Measurements from ENCODE around the gene CPNE5. TPM values are rescaled to one million over a fixed set of nuclear protein-coding genes. Genes with fewer than 3 reads are reported as not detected.

The CPNE5 gene
- total and polyA plus RNA-seq, 3 donors from 2014 or later = 44.2 to 137 (median 97.8) TPM

- Histone ChIP-seq H3K9me3 (no peaks in the 10 kb centered on the region), H3K27ac (peak overlapping the region; percentile 5 to 27), H3K27me3 (no peaks in the 10 kb centered on the region), H3K4me3 (no peak overlapping the region), H3K4me1 (peaks cover 16% of the 10 kb centered on the region), H3K36me3 (ENCODE audit: low read depth, missing control alignments) (no peaks in the 10 kb centered on the region)
- TF ChIP-seq CTCF (IDR thresholded peaks at IDR 0.05) (no peak), POLR2A (IDR thresholded peaks at IDR 0.05) (no peak)
- DNase-seq = peak; percentile 91
- intact Hi-C loops (cut with DNase I; ENCODE audit: low total_unique reads) = no loop called here
- 69 to 79% methylated on average over 5 of the region's 5 CpGs for WGBS, 2 donors
These were observed 55.5 kb downstream of the CPNE5 start for GRCh38 chr6:36783603-36784375.

GRCh38 chr6:36781669-36782068 is 57.6 kb downstream of the CPNE5 start:
- Histone ChIP-seq H3K27me3 (no peaks in the 10 kb centered on the region), H3K27ac (peak overlapping the region; percentile 31 to 39), H3K4me1 (peaks cover 12% of the 10 kb centered on the region), H3K9me3 (no peaks in the 10 kb centered on the region), H3K4me3 (no peak overlapping the region), H3K36me3 (ENCODE audit: low read depth, missing control alignments) (no peaks in the 10 kb centered on the region)
- DNase-seq = no peak
- intact Hi-C loops (cut with DNase I; ENCODE audit: low total_unique reads) = no loop called here
- TF ChIP-seq POLR2A (IDR thresholded peaks at IDR 0.05) (no peak), CTCF (IDR thresholded peaks at IDR 0.05) (no peak)
- 75 to 86% methylated on average over 7 to 8 of the region's 8 CpGs for WGBS, 2 donors

- intact Hi-C loops (cut with DNase I; ENCODE audit: low total_unique reads) = no loop called here
- no peak for DNase-seq
- no peak for TF ChIP-seq POLR2A (IDR thresholded peaks at IDR 0.05)
- TF ChIP-seq CTCF (IDR thresholded peaks at IDR 0.05) = no peak
- no peaks in the 10 kb centered on the region for H3K9me3 ChIP-seq
- peaks cover 12% of the 10 kb centered on the region for H3K4me1 ChIP-seq
- 73 to 77% methylated on average over 11 of the region's 11 CpGs for WGBS, 2 donors
- H3K27ac ChIP-seq = no peak overlapping the region
- H3K27me3 ChIP-seq = no peaks in the 10 kb centered on the region
- H3K36me3 ChIP-seq (ENCODE audit: low read depth, missing control alignments) = no peaks in the 10 kb centered on the region
- H3K4me3 ChIP-seq = no peak overlapping the region
These were observed 58.6 kb downstream of the CPNE5 start for GRCh38 chr6:36780442-36781177.

GRCh38 chr6:36779227-36779626 is 60.0 kb downstream of the CPNE5 start:
- WGBS, 2 donors = 81 to 95% methylated on average over 4 to 5 of the region's 5 CpGs
- H3K9me3 ChIP-seq = no peaks in the 10 kb centered on the region
- intact Hi-C loops (cut with DNase I; ENCODE audit: low total_unique reads) = no loop called here
- no peak overlapping the region for H3K4me3 ChIP-seq
- peaks cover 5% of the 10 kb centered on the region for H3K4me1 ChIP-seq
- DNase-seq = no peak
- H3K27ac ChIP-seq = no peak overlapping the region
- no peaks in the 10 kb centered on the region for H3K36me3 ChIP-seq (ENCODE audit: low read depth, missing control alignments)
- no peak for TF ChIP-seq POLR2A (IDR thresholded peaks at IDR 0.05)
- no peak for TF ChIP-seq CTCF (IDR thresholded peaks at IDR 0.05)
- no peaks in the 10 kb centered on the region for H3K27me3 ChIP-seq
